ENCODE results near the gene CCDC50. TPM values are rescaled to one million over a fixed set of nuclear protein-coding genes. Genes with fewer than 3 reads are reported as not detected.

The CCDC50 gene
- total and polyA plus RNA-seq, 2 donors (not counting 3 experiments of a cell fraction or from before 2014, with no cell fraction given) = 44.4 to 137 TPM

DNA sequence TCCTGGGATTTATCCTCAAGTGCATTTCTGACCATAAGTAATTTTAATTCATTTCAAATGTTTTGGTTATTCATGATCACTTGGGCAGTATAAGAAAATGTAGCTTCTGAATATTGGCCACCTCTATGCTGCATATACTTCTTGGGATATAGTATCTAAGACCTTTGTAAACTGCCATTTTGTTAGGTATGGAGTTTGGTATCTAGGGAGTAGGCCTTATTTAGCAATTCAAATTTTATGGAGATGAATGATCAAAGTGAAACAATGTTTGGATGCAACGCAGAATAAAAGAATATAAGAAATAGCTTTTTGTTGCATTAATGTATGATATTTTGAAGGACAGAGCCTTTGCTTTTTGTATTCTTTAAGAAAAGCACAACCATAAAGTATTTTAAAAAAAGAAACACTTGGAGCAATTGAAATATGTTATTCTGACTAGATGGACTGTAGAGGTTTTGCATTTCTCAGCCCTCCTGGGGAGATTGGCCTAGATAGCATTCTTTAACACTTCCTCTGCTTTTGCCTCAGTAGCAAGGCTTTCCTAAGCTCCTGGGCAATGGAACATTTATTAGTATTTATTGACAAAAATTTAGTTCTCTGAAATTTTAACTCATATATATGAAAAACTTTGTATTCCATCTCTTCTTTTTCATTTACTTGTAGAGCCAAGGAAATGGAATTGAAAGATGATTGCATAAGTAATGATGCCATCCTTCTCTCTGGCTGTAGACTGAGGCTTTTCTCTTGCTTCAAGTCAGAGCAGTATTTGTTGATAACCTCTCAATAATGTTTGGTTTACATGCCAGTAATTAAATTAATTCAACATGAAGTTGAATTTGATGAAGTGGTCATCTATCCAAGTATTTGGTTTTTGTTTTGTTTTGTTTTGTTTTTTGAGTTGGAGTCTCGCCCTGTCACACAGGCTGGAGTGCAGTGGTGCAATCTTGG lies 62.9 kb downstream of the CCDC50 start:
- TSS peak; percentile 11 for BruUV-seq (replicated peaks)
- intact Hi-C loops (cut with micrococcal nuclease) = no loop called here

More for the DNA sequence above, 62.9 kb downstream of the CCDC50 start:
- Histone ChIP-seq H3K4me1 (ENCODE audit: control insufficient read depth, extremely low read depth, insufficient read depth, low read length) (no peaks in the 10 kb centered on the region), H2AFZ (ENCODE audit: low read depth, low read length) (no peak overlapping the region), H3K9me3 (replicated peaks; ENCODE audit: control insufficient read depth, insufficient read depth, low read length) (no peaks in the 10 kb centered on the region), H4K20me1 (replicated peaks; ENCODE audit: control insufficient read depth, extremely low read depth, insufficient read depth, low read length) (peaks cover 2% of the 10 kb centered on the region), H3K9me1 (replicated peaks; ENCODE audit: control insufficient read depth, extremely low read depth, insufficient read depth, low read length) (no peaks in the 10 kb centered on the region), H3K27me3 (ENCODE audit: control insufficient read depth in 2 of 2, insufficient read depth in 2 of 2, low read length in 2 of 2) (no peaks in the 10 kb centered on the region), H3K79me2 (ENCODE audit: control insufficient read depth, insufficient read depth, low read length) (peaks cover 2% of the 10 kb centered on the region), H3K9ac (replicated peaks; ENCODE audit: extremely low read depth, insufficient read depth, low read length) (no peak overlapping the region), H3K27ac (ENCODE audit: insufficient read depth, low read depth, low read length) (no peak overlapping the region), H3K4me2 (ENCODE audit: insufficient read depth, low read length) (no peak overlapping the region), H3K4me3 (replicated peaks in 1 of 3; ENCODE audit: insufficient read depth in 1 of 3, low read depth in 1 of 3, low read length in 3 of 3) (no peak overlapping the region), H3K36me3 (ENCODE audit: control insufficient read depth in 2 of 2, extremely low read depth in 1 of 2, insufficient read depth in 2 of 2, low read length in 2 of 2) (peaks cover 2 to 19% of the 10 kb centered on the region in 2 experiments)
- ChIA-PET CTCF (interaction anchor here (0.9 to 1.5 kb wide), 5 partner anchors 9 to 1052 kb away, joined by 3 to 7 read pairs (median 4); no protein-coding TSS in a partner anchor), POLR2A (no interaction called here)
- DNase-seq (ENCODE audit: low read depth, low spot score) = no peak
- no peak for FAIRE-seq
- dilution Hi-C loops (cut with MboI; ENCODE audit: extremely low pct_ligation_motif_present, low sequenced_read_pairs) = no loop called here
- TF ChIP-seq EZH2 (IDR thresholded peaks at IDR 0.05; ENCODE audit: borderline replicate concordance, low read depth, low read length, severe bottlenecking) = no peak
- no peak for TF ChIP-seq FOS (IDR thresholded peaks at IDR 0.05; ENCODE audit: borderline replicate concordance, insufficient read depth, low read length)
- no peak for TF ChIP-seq POLR2A (IDR thresholded peaks at IDR 0.05; ENCODE audit: low read depth, low read length)
- TF ChIP-seq, protein P1, sequence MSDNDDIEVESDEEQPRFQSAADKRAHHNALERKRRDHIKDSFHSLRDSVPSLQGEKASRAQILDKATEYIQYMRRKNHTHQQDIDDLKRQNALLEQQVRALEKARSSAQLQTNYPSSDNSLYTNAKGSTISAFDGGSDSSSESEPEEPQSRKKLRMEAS (IDR thresholded peaks at IDR 0.05; ENCODE audit: insufficient read depth, insufficient read length) = no peak
- TF ChIP-seq GATA2 (IDR thresholded peaks at IDR 0.05; ENCODE audit: insufficient read depth, insufficient read length, low read depth, low read length) = no peak
- TF ChIP-seq POLR2AphosphoS5 (IDR thresholded peaks at IDR 0.05; ENCODE audit: insufficient read depth, low read depth, low read length) = no peak
- no peak for TF ChIP-seq JUN (IDR thresholded peaks at IDR 0.05; ENCODE audit: borderline replicate concordance, insufficient read depth, insufficient read length, low read depth)
- TF ChIP-seq MYC (IDR thresholded peaks at IDR 0.05; ENCODE audit: low read depth, low read length) = no peak
- no peak for TF ChIP-seq CTCF (IDR thresholded peaks at IDR 0.05; ENCODE audit: extremely low read depth in 1 of 2, insufficient read depth in 1 of 2, low read depth in 1 of 2, low read length in 2 of 2)

All from endothelial cell of umbilical vein (primary cell).